Calu3 (cell line): ENCODE data around the gene RXRA. TPM values are rescaled to one million over a fixed set of nuclear protein-coding genes. Genes with fewer than 3 reads are reported as not detected.

Experiments used
- BruUV-seq: library from RNA; stranded (reverse); fragments of 400-500 nt; replicated peaks from 2 replicates; lab custom pipeline; 2021; lab: Mats Ljungman, UMichigan
- CTCF ChIA-PET: fragments of 300-600 bp; sonication (Branson Sonifier 250); formaldehyde crosslinking; loops from one replicate; lab custom pipeline; 2022; ENCODE audit warnings: antibody characterized with exemption; lab: Charles Lee
- DNase-seq: peaks from one replicate; pipeline ENCODE4 v3.0.0; 2022
- H3K27ac Mint-ChIP-seq: one replicate; pipeline ENCODE4 v1.8.0; 2022; ENCODE audit warnings: mixed read lengths; ENCODE audit not compliant: unreplicated experiment
- H3K27me3 Mint-ChIP-seq: one replicate; pipeline ENCODE4 v1.8.0; 2022; ENCODE audit warnings: mixed read lengths; ENCODE audit not compliant: unreplicated experiment
- H3K36me3 Mint-ChIP-seq: one replicate; pipeline ENCODE4 v1.8.0; 2022; ENCODE audit warnings: mild to moderate bottlenecking, moderate library complexity, mixed read lengths; ENCODE audit not compliant: insufficient read depth, unreplicated experiment
- H3K4me1 Mint-ChIP-seq: one replicate; pipeline ENCODE4 v1.8.0; 2022; ENCODE audit warnings: mild to moderate bottlenecking, low read depth, mixed read lengths; ENCODE audit not compliant: unreplicated experiment
- H3K4me3 Mint-ChIP-seq: one replicate; pipeline ENCODE4 v1.8.0; 2022; ENCODE audit warnings: mild to moderate bottlenecking, low read depth, moderate library complexity, mixed read lengths; ENCODE audit not compliant: unreplicated experiment
- H3K9me3 Mint-ChIP-seq: one replicate; pipeline ENCODE4 v1.8.0; 2022; ENCODE audit warnings: low read depth, mixed read lengths; ENCODE audit not compliant: unreplicated experiment
- CTCF ChIP-seq: fragments of 200-600 bp; IDR thresholded peaks from one replicate; pipeline ENCODE4 v1.8.0; 2022; ENCODE audit warnings: antibody characterized with exemption; ENCODE audit not compliant: unreplicated experiment
- intact Hi-C: fragments of 100-400 bp; cut with micrococcal nuclease; formaldehyde crosslinking; loops from one replicate; pipeline ENCODE4 v1.10.0; 2022; ENCODE audit not compliant: unreplicated experiment
- total RNA-seq: library from RNA; stranded (reverse); gene quantifications from 2 replicates; pipeline ENCODE4 v1.2.3, GENCODE V29; 2022

The RXRA gene
- total RNA-seq, 1 experiment from 2014 or later: 15.0 TPM

- BruUV-seq: no TSS peak
Measured at GRCh38 chr9:134302130-134302817, 24.0 kb upstream of the RXRA start.

GRCh38 chr9:134303601-134304000 is 22.7 kb upstream of the RXRA start:
- H3K4me3 Mint-ChIP-seq: no peak overlapping the region
- no peak for DNase-seq
- no peaks in the 10 kb centered on the region for H3K4me1 Mint-ChIP-seq
- H3K9me3 Mint-ChIP-seq: no peaks in the 10 kb centered on the region
- H3K27ac Mint-ChIP-seq: no peak overlapping the region
- no TSS peak for BruUV-seq
- no peak for TF ChIP-seq CTCF
- H3K36me3 Mint-ChIP-seq: no peaks in the 10 kb centered on the region
- H3K27me3 Mint-ChIP-seq: peaks cover 37% of the 10 kb centered on the region
- CTCF ChIA-PET: interaction anchor here (0.6 kb wide), 1 partner anchor 85 kb away, joined by 4 read pairs; no protein-coding TSS in a partner anchor
- intact Hi-C loops: no loop called here

More at GRCh38 chr9:134302130-134302817, 24.0 kb upstream of the RXRA start:
- Mint-ChIP-seq H3K27me3 (peaks cover 42% of the 10 kb centered on the region), H3K4me3 (no peak overlapping the region), H3K4me1 (no peaks in the 10 kb centered on the region), H3K36me3 (no peaks in the 10 kb centered on the region), H3K27ac (no peak overlapping the region), H3K9me3 (no peaks in the 10 kb centered on the region)
- no peak for TF ChIP-seq CTCF
- CTCF ChIA-PET: no interaction called here
- intact Hi-C loops: no loop called here
- no peak for DNase-seq

GRCh38 chr9:134304261-134304660 is 22.0 kb upstream of the RXRA start:
- Mint-ChIP-seq H3K27me3 (peaks cover 33% of the 10 kb centered on the region), H3K9me3 (no peaks in the 10 kb centered on the region), H3K36me3 (no peaks in the 10 kb centered on the region), H3K27ac (no peak overlapping the region), H3K4me3 (no peak overlapping the region), H3K4me1 (no peaks in the 10 kb centered on the region)
- no peak for TF ChIP-seq CTCF
- no TSS peak for BruUV-seq
- intact Hi-C loops: no loop called here
- DNase-seq: no peak
- CTCF ChIA-PET: interaction anchor here (0.6 kb wide), 1 partner anchor 74 kb away, joined by 7 read pairs; no protein-coding TSS in a partner anchor

GRCh38 chr9:134304690-134305089 is 21.6 kb upstream of the RXRA start:
- no peak overlapping the region for H3K27ac Mint-ChIP-seq
- no peak for TF ChIP-seq CTCF
- peaks cover 28% of the 10 kb centered on the region for H3K27me3 Mint-ChIP-seq
- DNase-seq: no peak
- intact Hi-C loops: no loop called here
- H3K9me3 Mint-ChIP-seq: no peaks in the 10 kb centered on the region
- CTCF ChIA-PET: interaction anchor here (0.6 kb wide), 1 partner anchor 74 kb away, joined by 7 read pairs; no protein-coding TSS in a partner anchor
- H3K4me3 Mint-ChIP-seq: no peak overlapping the region
- no peaks in the 10 kb centered on the region for H3K36me3 Mint-ChIP-seq
- no peaks in the 10 kb centered on the region for H3K4me1 Mint-ChIP-seq
- no TSS peak for BruUV-seq
